ENCODE results near the gene COMT.
A peak's percentile ranks its signal among the peaks of the same experiment; 100 is the strongest.
"Not testable (repeated sequence)": the region's sequence is repeated elsewhere in the genome, so short reads cannot be mapped to it uniquely, and the experiment has no call there.

COMT gene

DNA sequence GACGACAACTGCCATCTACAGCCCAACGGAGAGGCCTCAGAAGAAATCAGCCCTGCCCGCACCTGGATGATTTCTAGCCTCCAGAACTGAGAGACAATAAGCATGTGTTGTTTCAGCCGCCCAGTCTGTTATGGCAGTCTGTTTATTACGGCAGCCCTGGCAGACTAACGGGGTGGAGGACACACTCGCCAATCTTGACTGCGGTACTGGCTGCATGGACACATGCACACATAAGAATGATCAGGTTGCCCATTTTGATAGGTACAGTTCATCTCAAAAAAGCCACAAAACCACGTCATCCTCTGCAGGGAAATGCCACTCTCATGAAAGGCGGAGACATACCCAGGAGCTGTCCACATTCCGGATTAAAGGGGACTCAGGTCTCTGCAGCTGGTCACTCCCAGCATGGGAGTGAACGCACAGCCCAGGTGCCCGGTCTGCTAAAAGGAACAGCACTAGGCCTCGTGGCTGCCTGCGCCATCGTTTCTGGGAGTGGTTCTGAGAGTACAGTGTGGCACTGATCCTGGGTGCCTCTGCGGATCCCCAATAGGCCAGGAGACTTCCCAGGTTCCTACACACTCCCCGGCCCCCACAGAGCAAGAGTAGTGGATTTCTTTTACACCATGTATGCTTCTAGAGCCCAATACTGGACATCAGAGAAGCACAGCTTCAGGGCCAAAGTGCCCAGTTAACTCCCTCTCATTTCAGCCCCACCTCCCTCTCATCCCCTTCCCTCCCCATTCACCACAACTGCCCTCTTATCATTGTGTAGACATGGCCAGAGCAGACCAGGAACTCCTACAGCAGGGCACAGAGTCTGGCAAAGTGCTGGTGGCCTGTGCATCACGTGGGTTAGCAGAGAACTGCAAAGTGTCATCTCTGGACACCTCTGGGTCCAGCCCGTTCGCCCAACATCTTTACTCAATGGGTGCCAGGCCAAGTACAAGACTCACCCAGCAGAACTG lies 11.7 kb upstream of the COMT start:
- DNase-seq, result no peak

DNA sequence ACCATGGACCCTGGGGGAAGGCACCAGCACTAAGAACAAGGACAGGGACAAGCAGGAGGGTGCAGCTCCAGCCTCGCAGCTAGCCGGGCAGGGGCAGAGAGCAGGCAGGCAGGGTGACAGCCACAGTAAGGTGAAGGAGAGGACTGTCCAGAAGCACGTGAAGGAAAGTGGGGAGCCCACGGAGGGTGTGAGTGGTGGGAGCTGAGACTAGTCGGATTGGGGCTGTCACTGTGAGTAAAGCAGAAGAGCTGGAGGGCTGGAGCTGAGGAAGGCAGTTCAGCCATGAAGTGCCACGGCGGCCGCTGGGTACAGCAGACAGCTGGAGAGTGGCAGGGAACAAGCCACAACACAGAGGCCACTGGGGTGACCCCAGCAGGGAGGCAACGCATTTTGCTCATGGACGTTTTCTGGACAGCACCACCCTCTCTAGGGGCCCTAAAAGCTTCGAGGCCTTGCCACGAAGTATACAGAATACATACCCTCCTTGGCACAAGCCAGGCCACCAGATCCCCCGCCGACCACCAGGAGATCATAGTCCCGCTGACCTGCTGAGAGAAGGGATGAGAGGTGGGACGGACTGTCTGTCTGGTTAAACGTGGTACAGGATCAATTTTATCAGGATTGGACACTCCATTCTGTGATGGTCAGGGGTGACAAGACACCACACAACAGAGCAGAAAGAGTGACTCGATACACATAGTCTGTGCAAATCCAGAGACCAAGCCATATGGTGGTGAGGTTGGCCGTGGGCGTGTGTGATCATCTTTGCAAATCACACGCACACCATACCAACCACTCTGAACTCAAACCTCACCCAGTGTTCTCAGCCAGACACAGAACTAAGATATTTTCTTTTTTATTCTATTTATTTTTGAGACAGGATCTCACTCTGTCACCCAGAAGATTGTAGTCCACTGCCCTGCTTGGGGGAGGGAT lies 10.8 kb upstream of the COMT start:
- DNase-seq, result no peak

DNA sequence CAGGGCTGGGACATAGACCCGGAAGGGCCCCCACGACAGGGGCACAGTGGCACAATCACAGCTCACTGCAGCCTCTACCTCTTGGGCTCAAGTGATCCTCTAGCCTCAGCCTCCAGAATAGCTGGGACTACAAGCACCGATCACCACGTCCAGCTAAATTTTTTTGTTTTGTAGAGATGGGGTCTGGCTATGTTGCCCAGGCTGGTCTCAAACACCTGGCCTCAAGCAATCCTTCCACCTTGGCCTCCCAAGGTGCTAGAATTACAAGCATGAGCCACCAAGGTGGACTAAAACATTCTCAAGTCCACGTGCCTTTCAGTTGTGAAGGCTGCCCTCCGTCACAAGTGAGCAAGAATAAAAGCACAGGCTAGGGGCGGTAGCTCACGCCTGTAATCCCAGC lies 10.1 kb upstream of the COMT start:
- DNase-seq, result no peak

DNA sequence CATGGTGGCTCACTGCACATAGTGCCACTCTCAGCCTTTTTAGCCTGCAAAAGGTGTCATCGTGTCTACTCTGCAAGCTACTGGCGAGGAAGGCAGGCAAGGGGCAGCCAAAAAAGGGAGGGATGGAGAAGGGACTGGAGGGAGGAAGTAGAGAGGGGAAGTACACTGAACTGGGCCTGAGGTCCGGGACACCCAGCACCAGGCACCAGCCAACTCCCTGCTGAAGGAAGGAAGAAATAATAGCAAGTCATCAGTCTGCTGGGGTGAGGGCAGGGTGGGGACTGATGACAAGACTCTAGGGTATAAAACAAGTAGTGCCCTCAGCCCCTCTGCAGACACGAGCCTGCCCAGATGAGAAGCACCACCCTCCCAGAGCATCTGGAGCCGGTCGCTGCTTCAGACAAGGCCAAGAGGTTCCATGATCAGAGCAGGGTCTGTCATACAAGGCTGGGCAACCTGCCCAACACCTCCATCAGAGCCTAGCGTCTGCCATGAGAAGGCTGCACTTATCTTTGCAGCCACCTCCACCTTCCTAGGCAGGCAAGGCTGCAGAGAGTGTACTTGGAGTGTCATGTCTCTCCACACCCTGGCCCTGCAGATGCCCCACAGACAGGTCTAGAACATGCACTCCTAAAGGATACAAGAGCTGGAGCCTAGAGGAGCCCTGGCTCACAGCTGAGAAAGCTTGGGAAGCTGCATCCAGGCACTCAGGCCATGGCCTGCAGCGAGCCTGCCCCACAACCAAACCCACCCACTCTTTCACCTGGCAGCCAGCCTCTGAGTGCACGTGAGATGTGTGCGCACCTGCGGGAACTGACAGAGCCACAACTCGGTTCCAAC lies 9.0 kb upstream of the COMT start:
- no peak for DNase-seq

DNA sequence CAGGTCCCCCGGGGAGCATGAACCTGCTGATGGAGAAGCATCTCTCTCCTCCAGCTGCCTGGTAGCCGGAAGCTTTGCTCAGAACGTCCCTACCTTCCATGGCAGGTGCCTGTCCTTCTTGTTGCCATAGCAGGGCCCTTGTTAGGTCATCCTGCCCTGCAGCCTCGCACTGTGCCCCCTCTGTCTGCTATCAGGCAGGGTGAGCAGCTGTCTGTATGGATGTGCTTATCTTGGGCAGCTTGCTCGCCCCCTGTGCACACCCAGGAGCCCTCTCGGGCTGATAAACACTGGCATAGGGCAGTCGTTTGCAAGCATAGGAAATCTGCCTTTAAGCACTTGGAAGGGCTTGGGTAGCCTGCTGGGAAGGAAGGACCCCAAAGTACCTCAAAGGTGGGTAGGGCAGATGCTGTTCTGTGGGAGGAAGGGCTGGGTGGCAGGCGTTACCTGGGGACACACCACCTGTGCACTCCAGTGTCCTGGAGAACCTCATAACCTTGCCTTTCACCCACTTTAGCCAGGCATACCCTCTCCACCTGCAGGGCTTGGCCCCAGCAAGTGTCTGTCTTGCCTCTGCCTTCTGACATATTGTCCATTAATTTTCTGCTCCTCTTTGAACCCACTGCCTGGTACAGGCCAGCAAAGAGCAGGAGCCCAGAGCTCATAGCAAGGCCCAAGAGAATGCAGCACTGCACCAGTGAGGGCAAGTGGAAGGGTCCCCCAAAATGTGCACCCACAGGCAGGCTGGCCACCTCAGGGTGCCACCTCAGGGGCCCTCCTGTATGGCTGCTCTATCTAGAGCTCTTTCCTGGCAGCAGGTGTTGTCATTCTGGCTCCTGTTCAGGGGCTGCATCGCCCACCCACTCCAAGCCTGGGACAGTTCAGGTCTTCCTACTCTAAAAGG lies 8.0 kb upstream of the COMT start:
- DNase-seq, result no peak

DNA sequence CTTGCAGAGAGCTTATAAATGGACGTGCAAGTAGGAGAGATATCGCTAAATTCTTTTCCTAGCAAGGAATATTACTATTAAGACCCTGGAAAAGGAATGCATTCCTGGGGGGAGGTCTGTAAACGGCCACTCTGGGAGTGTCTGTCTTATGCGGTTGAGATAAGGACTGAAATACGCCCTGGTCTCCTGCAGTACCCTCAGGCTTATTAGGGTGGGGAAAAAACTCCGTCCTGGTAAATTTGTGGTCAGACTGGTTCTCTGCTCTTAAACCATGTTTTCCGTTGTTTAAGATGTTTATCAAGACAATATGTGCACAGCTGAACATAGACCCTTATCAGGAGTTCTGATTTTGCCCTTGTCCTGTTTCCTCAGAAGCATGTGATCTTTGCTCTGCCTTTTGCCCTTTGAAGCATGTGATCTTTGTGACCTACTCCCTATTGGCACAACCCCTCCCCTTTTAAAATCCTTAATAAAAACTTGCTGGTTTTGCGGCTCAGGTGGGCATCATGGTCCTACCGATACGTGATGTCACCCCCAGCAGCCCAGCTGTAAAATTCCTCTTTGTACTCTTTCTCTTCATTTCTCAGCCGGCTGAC lies 6.4 kb upstream of the COMT start:
- DNase-seq, result not testable (repeated sequence)

DNA sequence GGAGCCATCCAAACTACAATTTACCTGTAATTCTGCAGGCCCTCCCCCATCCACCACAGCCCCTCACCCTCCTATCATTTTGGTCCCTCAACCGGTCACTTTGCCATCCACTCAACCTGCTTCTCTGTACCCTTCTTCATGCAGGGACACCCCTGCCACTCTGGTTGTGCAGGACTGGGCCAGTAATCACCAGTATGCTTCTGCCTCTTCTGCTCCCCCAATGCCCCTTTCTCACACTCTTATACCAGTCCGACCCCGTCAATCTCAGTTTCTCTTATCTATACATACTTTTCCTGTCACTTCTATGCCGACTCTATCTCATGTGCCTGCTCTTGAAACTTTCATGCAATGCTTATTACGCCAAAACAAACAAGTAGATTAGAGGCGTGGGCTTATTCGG lies 5.1 kb upstream of the COMT start:
- DNase-seq, result no peak

DNA sequence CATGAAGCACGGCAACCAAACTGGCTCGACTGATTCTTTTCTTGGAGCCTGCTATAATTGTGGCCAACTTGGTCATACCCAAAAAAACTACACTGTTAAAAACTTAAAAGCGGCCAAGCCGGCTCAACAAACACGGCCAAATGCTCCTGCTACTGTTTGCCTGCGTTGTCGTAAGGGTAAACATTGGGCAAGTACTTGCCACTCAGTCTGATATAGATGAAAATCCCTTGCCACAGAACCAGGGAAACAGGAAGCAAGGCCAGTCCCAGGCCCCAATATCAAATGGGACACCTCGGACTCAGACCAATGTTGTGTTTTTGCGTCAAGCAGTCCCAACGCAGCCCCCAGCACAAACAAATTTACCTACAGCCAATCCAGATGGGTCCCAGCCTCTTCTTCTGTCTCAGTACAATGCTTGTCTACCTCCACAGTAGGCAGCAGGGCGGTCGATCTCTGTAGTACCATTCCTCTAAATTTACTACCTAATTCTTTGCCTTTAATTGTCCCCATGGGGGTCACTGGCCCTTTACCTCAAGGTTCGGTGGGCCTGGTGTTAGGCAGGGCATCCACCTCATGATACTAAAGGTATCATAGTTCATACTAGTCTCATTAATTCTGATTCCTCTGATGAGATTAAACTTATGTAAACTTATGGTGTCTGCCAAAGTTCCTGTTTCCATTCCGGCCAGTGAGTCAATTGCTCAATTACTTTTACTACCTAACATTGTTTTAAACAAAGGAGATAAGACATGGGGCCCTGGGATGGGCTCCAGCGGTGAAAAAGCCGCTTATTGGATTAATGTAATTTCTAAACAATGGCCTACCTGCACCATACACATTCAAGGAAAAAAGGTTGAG lies 3.7 kb upstream of the COMT start:
- no peak for DNase-seq

DNA sequence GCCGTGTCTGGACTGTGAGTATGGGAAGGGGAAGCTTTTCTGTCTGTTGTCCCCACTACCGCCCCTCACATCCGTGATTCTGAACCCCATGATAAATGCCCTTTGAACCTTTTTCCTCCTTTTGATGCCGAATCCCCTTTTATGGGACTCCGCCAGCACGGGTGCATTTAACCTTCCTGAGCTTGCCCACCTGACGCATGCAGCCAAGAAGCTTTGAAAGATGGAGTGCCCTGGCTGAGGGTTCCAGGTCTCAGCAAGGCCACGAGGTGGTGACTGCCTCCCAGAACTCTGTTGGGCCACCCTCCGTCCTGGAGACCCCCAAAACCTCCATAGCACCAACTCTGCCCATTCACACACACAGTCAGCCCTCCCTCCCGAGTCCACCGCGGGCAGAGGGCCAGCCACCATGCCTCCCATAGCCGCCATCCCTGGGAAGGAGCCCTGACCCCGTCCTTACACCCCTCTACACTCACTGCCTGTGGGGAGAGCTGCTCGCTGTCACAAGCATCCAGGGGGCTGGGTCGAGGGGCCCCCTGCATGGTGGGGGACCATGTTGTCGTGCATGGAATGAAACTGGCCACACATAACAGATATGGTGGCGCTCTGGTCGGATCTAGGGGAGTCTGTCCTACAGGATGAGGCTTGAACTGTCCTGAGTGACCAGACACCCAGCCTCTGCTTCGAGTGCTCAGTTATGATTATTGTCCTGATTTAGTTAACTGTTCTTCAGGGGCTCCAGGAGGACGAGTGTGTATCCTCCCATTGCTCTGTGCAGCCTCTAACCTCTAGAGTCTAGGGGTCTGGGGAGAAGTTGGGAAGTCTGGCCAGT lies 822 bp upstream of the COMT start:
- no peak for DNase-seq

DNA sequence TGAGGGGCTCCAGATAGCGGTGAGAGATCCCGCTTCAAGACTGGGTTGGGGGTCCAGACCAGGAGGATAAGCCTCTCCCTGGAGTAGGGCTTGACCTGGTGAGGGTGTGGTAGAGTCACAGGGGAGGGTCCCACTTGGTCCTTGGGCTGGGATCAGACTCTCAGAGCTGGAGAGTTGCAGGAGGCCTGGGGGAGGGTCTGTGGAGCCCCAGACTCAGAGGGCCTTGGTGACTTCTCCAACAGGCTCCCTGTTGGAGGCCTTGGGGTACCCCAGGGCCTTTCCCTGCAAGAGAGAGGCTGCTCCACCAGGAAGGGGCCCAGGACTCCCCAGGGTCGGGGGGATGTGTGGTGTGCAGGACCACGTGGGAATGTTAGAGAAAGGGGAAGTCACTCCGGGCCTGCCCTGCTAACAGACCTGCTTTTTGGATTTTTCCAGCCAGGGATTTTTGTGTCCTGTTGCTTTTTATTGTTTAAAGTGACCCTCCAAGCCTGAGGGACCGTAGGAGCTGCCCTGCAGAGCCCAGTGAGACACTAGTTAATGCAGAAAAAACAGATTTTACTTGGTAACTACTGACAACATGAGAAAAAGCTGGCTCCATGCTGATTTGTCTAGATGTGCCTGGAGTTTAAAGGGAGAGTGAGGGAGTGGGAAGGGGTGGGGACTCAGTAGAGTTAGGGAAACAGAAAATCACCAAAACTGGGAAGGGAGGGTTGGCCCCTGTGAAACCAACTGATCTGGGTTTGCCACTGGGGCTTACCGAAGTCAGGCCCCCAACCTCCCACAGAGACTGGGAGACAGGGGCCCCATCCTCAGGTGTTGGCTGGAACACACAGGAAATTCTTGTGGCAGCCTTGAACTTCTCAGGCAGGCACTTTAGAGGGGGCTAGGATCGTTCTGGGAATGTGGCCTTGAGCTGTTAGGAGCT lies 847 bp downstream of the COMT start:
- DNase-seq, result peak; percentile 81

DNA sequence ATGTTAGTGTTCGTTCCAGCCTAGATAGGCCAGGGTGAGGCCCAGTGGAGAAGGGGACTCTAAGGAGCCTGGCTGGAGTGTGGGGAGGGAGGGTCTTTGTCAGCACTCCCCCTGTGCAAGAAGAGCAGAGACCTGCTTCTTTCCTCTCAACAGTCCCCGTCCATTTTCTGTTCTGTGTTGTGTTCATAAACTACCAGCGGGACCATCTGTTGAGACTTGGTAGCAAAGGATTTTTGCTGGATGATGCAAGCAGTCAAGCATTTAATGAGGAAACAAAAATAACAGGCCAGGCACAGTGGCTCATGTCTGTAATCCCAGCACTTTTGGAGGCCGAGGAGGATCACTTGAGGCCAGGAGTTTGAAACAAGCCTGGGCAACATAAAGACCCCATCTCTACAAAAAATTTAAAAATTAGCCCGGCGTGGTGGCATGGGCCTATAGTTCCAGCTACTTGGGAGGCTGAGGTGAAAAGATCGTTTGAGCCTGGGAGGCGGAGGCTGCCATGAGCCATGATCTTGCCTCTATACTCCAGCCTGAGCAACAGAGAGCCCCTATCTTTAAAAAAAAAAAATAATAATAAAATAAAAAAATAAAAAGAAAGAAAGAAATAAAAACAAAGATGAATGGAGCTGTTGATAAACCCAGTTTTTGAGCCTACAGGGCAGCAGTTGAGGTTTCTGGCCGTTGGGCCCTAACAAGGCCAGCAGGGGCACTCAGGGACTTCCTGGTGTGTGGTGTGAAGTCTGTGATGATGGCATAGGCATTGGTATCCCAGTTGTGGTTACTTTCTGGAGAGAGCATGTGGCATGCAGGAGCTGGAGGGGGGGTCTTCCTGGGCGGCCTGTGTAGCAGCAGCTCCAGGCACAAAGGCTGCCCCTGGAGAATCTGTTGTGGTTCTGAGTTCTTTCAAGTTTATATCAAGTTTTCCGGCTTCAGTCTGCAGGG lies 1.8 kb downstream of the COMT start:
- peak; percentile 94 for DNase-seq

DNA sequence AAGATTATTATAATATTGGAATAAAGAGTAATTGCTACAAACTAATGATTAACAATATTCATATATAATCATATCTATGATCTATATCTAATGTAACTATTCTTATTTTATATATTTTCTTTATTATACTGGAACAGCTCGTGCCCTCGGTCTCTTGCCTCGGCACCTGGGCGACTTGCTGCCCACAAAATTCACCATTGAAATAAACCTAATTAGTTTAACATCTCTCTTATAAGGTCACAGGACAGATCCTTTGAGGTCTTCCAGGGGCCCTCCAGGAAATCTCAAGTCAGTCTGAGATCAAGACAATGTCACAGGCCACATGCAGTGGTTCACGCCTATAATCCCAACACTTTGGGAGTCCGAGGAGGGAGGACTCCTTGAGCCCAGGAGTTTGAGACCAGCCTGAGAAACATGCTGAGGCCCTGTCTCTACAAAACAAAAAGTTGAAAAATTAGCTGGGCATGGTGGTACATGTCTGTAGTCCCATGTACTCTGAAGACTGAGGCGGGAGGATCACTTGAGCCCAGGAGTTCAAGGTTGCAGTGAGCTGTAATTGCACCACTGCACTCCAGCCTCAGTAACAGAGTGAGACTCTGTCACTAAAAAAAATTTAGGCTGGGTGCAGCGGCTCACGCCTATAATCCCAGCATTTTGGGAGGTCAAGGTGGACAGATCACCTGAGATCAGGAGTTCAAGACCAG lies 6.6 kb downstream of the COMT start:
- no peak for DNase-seq

DNA sequence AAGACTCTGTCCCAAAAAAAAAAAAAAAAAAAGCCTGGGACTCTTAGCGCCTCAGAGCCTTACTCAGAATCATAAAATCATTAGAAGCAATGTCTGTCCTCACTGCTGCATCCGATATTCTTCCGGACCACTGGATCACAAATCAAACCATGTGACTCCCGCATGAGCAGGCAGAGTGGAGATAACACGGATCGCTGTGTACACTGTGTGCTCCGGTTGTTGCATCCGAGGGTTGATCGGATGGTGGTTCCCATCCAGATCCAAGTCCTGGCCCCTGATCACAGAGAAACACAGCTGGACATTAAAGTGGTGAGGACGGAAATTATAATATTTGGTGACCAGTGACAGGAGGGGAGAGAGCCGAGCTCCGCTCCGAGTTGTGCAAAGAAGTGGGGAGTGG lies 9.8 kb downstream of the COMT start:
- DNase-seq, result no peak

DNA sequence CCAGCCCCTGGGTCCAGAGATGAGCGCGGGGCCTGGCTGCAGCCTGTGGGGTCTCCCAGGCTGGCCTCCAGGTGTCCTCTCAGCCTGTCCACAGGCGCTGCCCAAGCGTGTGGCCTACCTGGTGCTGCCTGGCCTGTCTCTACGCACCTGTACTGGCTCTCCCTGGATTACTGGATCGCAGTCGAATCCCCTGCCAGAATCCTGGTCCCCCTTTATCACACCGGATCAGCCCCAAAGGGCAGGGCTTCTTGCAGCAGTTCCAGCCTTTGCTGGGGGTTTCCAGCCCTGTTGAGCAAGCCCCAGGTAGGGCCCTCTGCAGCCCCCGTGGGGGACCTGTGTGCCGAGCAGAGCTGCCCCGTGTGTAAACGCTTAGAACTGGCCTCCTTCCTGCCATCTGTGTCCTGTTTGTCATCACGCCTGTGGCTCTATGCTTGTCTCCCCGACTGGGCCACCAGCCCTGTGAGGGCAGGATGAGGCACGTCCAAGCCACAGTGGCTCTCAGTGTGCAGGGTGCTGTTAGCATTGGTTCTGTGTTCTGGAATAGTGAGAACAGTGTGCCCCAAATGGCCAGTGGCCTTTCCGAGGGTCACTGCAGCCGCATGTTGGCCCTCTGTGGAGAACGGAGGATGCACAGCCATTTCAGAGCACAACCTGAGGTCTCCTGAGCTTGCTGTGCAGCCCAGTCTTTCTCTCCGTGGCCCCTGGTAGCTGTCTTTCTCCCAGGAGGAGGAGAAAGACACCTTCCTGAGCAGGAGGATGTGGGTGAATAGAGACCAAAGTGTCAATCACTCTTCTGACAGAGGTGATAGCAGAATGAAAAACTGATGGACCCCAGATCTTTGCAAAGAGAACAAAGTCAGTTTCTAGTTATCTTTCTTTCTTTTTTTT lies 13.9 kb downstream of the COMT start:
- DNase-seq, result no peak

DNA sequence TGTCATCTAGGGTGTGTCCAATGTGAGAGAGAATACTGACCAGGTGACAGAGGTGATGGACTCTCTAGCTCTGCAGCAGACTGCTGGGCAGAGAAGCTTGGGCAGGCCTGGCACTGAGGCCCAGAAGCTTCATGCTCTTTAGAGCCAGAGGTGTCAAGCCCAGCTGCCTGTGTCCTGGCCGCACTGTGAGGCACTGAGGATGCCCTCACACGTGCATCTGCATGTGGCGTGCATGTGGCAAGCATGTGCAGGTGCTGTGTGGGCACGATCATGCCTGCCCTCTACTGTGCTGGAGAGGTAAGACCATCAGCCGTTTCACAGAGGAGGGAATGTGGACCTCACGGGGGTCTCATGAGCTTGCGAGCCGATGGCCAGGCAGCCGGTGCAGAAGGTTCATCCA lies 15.9 kb downstream of the COMT start:
- no peak for DNase-seq

All from fibroblast of skin of abdomen (primary cell).